Panc1 (cell line): ENCODE data around the gene LGALS12.

Experiments used
- CTCF ChIP-seq: fragments of 450-650 bp; IDR thresholded peaks from 2 replicates; pipeline ENCODE4 v1.5.1; 2017; ENCODE audit warnings: mild to moderate bottlenecking
- SIN3A ChIP-seq: IDR thresholded peaks from 2 replicates; pipeline ENCODE4 v1.6.1; 2012; ENCODE audit warnings: low read depth, mild to moderate bottlenecking, low read length, moderate library complexity, borderline replicate concordance; ENCODE audit not compliant: insufficient read depth

- TF ChIP-seq CTCF (no peak), SIN3A (no peak)
Measured at GRCh38 chr11:63507511-63507910, 1.6 kb downstream of the LGALS12 start.
